ENCODE measurements around the gene BCL11A.

- TF ChIP-seq POLR2AphosphoS5 (IDR thresholded peaks at IDR 0.05), result no peak
- TF ChIP-seq POLR2A (IDR thresholded peaks at IDR 0.05), result no peak
These were observed 9.4 kb downstream of the BCL11A start for GRCh38 chr2:60544062-60544461.
